ENCODE results near the gene ZBTB5.

ZBTB5 gene

DNA sequence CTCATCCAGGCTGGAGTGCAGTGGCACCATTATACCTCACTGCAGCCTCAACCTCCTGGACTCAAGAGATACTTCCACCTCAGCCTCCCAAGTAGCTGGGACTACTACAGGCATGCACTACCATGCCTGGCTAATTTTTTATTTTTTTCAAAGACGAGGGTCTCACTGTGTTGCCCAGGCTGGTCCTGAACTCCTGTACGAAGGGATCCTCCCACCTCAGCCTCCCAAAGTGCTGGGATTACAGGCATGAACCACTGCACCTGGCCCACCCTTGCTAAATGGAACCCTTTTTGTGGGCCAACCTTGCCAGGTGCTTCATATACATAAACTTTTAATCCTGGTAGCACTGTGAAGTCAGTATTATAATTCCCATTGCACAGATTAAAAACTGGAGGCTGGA, 41.7 kb downstream of the ZBTB5 start:
- no peak for DNase-seq

DNA sequence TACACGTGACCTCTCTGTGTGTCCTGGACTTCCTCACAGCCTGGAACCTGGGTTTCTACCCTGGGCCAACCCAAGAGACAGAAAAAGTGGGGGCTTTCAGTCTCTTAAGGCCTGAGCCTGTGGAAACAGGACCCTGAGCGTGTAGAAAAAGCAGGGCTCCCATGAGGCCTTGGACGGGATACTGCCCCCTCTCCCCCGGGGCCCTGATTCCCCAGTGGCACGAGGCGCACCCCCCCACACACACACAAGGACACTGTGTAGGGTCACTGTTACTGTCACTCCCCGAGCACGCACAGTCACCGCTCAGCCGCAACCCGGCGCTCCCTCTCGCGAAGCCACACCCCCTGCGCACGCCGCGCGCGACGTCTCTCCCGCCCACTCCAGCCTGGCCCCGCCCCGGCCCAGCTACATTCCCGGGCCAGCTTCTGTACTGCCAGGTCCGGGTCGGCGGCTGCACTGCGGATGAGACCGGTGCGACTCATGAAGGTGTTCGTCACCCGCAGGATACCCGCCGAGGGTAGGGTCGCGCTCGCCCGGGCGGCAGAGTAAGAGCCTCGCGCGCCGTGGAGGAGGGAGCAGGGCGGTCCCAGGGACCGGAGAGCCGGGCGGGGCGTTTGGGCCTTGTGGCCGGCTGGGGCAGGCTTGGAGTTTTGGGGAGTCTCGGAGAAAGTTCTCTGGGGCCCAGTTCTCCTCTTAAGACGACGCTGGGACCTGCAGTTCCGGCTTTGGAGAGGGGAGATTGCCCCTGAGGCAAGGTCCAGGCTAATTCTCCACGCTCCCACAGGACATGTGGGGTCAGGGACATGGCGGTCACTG, 42.8 kb downstream of the ZBTB5 start, which contains the start of gene GRHPR:
Gene GRHPR, plus strand, starts transcription at position 408 of the 816 bp plus-strand sequence. Its CDS starts 55 bp downstream, at position 463.
- peak; percentile 81 to 89 for DNase-seq

DNA sequence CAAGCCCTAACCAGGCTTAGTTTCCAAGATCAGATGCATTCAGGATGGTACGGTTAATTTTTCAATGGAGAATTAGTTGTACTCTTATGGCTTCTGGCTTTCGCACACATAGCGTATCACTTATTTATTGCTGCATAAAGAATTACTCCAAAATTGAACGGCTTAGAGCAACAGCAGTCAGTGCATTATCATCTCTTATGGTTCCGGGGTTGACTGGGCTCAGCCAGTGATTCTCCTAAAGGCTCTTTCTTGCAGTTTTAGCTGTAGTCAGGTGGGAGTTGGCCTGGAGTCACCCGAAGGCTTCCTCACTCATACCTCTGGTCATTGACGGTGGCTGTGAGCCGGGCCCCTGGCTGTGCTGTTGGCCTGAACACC, 43.3 kb downstream of the ZBTB5 start:
- no peak for DNase-seq

DNA sequence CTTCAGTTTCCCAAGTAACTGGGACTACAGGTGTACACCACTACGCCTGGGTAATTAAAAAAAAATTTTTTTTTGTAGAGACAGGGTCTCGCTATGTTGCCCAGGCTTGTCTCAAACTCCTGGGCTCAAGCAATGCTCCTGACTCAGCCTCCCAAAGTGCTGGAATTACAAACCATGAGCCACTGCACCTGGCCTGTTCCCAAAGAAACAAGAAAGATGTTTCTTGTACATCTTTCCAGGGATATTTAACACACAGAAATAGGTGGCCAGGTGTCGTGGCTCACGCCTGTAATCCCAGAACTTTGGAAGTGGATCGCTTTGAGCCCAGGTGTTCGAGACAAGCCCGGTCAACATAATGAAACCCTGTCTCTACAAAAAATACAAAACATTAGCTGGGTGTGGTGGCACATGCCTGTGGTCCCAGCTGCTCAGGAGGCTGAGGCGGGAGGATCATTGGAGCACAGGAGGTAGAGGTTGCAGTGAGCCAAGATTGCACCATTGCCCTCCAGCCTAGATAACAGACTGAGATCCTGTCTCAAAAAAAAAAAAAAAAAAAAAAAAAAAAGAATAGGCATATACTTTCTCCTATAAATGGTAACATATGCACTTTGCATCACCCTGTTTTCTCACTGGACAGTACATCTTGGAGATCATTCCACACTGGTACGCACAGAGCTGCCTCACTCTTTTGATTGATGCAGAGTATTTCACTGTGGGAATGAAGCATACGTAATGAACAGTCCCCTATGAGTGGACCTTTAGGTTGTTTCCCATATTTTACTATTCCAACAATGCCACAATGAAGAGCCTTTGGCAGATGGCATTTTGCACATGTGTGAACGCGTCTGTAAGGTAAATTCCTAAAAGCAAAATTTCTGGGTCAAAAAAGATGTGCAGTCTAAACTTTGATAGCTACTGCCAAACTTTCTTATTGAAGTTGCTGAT, 44.7 kb downstream of the ZBTB5 start:
- no peak for DNase-seq

DNA sequence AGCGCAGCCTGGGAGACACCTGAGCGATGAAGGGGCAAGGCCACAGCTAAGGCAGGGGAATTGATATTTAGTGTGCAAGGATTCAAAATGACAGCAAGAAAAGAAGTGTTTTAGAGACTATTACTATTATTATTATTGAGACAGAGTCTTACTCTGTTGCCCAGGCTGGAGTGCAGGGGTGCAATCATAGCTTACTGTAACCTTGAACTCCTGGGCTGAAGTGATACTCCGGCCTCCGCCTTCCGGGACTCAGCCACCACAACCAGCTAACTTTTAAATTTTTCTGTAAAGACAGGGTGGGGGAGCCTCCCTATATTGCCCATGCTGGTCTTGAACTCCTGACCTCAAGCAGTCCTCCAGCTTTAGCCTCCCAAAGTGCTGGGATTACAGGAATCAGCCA, 46.0 kb downstream of the ZBTB5 start:
- no peak for DNase-seq

DNA sequence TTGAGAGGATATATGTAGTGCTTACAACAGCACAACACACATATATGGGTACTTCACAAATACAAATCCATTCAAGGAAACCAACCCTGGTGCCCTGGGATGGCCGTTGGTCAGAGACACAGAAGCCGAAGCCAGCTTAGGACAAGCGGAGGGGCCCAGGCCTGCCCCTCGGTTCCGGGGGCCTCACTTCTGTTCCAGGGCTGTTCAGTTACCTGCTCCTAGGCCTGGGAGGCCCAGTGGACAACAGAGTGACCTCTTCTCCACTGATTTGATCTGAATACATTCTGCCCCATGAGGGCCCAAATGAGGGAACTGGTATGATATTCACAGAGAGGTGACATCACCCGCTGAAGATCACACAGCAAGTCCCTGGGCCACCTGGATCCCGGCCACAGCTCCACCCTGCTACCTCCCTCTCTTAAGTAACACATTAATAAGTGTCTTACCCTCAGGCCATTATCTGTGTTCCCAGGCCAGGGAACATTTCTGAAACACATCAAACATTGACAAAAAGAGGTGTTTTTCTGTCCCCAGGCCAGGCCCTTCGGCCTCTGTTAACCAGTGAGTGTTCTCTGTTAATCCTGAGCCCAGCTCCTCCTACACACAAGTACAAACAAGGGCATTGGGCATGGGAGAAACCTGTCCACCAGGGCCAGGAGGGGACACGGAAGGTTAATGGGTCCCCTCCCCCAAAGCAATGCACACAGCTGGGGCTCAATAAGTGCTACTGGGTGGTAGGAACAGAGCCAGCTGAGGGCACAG, 47.2 kb downstream of the ZBTB5 start:
- DNase-seq = no peak

DNA sequence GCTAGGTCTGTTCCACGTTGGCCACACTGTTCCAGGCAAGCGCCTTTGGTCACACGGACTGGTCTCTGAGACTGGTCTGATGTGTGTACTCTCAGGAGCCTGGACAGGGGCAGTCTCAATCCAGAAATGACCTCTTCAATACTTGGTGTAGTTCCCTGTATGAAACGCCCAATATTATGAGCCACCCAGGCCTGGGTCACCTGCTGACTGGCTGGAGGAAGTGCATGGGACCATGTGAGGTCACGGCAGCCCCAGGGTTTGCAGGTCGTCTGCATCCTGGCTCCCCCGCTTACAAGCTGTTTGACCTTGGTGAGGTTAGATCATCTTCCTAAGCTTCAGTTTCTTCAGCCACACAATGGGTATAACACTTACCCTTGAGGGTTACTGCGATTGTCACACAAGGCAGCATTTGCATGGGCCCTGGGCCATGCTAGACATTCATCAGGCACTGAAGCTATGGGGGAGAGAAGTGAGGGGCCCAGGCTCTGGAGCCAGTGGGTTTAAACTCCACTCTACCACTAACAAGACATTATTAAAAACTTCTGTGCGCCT, 47.9 kb downstream of the ZBTB5 start:
- no peak for DNase-seq

DNA sequence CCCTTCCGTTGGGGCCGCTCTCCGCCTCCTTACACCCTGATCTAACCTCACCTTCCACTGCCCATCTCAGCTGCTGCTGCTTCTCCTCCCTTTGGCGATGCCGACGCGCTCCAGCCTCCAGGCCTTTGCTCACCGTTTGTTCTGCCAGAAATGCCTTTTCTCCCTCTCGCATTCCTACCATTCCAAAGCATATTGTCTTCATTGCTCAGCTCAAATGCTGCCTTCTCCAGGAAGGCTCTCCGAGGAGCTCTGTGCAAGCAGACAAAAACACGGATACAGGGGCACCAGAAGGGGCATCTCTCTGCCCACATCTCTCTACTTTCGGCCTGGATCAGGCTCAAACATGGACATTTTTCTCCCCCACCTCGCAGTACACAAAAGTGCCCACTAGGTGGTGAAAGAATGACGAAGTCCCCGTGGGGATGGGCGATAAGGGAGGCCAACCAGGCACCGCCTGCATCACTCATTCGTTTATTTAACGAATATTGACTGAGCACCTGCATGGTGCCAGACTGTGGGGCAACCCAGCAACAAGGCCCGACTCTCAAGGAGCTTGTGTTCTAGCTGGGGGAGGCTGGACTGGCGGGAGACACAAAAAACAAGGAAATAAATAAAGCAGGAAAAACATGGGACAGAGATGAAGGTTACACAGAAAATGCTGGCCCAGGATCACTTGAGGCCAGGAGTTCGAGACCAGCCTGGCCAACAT, 50.1 kb downstream of the ZBTB5 start:
- DNase-seq = peak; percentile 78 to 79

DNA sequence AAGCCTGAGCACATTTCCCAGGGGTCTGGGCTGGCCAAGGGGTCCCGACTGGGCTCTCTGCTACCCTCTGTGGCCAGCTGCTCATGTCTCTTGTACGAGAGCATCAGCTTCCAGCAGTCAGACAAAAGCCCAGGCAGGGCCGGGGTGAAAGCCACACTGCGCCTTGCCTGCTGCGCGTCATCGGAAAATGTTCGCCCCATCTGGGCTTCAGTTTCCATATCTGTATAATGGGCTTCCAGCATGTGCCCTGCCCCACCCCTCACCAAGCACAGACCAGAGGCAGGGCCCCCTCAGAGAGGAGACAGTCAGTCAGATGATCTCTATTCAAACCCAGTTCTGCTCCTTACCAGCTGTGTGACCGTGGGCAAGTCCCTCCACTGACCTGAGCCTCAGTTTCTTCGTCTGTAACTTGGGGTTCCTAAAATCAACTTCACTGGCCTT, 50.7 kb downstream of the ZBTB5 start:
- DNase-seq = no peak

DNA sequence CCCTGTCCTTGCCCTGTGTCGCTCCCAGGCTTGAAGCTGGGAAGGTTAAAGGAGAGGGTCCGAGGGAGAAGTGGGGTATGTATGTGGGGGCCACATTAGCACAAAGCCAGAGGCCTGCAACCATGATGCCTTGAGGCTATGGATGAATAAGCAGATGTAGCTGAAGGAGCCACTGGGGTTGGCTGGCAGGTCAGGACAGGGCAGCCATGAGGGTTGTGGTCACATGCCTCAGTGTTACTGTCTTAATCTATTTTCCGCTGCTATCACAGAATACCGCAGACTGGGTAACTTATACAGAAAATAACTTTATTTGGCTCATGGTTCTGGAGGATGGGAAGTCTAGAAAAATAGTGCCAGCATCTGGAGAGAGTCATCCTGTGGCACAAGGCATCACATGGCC, 51.9 kb downstream of the ZBTB5 start:
- no peak for DNase-seq

DNA sequence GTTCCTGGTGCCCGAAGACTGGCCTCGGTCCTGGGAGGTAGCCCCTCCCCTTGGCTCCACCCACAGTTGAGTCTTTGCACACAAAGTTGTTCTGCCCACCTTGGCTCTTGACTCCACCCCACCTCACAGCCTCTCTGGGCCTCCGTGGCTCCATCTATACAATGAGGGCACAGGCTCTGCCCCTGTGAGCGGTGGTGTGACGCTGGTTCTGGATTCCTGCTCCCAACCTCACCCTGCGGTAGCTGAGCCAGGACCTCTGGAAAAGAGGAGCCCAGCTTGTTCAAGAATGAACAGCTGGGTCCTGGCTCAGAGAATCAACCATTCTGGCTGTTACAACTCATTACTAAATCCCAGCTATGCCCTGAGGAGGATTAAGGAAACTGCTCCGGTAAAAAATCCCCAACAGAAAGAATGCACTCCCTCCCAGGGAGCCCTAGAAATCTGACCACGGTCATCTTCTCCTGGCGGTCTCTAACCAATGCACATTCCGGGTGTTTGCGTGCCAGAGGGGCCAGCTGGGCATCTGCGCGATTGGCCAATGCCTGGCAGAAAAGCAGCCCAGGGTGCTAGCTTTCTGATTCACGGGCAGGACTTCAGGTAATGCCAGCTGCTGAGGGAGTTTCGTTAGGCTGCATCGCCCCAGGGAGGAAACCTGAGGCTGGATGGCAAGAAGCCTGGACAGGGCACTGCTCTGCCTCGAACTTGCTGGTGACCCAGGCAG, 52.7 kb downstream of the ZBTB5 start:
- DNase-seq = no peak

DNA sequence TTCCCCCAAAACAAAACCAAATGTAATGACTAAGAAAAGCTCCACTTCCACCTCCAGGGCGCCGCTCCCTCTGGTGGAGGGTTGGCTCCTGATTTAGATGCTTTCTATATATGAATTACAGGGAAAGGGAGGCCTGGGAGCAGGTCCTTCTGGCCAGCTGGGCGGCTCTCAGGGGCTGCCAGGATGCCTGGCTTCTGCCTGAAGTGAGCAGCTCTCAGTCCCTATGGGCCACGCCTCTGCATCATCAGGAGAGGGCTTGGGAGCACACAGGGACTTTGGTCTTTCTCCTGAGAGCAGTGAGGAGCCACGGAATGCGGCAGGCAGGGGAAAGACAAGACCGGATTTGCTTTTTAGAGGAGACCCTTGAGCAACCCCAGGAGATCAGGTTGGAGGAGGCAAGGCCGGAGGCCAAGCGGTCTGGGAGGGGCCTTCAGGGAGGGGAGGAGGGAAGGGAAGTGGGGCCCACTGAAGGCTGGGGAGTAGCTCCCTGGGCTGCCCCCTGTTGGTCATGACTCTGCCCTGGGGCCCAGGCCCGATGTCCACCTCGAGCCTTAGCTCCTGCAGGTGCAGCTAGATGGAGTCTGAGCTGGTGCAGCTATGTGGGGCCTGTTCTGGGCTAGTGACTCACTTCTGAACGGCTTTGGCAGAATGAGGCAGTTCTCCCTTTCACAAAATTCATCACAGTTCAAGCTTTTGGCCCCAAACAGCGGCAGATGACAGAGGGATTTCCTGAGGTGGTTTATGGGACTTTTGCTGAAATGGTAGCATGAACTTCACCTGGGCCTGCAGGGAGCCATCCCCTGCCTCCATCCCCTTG, 54.1 kb downstream of the ZBTB5 start:
- DNase-seq = peak; percentile 9 to 38

DNA sequence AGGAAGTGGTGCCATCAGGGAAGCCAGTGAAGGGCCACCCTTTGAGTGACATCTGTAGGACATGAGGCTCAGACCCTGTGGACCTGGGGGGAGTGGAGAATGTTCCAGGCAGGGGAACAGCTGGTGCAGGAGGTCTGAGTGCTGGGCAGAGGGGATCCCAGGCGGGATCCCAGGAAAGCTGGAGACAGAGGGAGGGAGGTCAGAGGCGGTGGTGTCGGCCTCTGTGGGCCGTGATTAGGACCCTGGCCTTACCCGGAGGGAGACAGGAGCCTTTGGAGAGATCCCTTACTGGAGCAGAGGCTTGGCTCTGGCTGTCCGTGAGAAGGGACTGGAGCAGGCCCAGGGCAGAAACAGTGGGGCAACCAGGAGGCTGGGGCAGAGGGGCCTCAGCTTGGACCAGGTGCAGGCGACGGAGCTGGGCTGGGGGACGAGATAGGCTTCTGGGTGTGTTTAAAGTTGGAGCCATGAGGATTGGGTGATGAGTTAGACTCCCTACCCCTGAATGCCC, 54.8 kb downstream of the ZBTB5 start:
- no peak for DNase-seq

DNA sequence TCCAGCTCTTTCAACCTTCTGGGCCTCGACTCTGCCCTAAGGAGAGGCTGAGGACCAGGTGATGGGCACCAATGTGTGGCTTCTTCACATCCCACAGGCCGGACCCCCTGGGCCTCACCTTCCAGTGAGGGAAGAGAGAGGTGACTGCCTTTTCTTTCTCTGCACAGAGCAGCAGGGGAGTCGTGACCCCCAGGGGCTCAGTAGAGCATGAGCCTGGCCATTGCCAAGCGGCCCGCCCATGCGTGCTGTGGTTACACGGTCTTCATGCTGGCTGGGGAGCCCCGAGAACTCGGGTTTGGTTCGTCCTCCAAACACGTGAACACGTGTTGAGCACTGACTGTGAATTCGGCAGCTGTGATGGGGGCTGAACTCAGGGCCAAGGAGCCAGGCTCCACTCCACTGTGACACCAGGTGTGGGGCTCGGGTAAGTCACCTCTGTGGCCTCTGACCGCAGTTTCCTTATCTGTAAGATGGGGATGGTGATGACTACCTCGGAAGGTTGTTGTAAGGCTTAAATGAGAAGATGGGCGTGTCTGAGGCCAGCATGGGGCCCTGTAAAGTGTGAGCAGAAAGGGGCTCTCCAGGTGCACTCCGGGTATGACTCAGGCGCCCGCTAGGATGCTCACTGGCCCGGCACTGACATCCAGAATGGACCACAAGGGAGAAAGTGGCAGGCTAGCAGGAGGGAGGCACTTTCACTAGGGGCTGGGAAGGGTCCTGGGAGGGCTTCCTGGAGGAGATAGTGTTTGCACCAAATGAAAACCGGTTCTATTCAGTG, 56.1 kb downstream of the ZBTB5 start:
- DNase-seq = no peak

DNA sequence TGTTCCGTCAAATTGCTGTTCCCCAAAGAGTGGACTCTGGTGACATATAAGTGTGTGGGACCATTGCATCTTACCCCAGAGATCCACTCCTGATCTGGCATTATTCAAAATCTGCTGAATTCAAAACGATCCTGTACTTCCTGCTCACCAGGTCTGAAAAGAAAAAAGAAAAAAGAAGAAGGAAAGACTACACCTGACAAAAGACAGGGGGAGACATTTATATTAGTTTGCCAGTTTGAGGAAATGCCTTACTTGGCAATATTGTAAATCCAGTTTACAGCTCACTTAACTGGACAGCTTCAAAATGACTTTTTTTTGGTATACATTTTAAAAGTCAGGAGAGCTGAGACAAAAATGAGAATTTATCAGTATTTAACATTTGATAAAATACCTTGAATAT, 57.8 kb downstream of the ZBTB5 start:
- peak; percentile 35 to 48 for DNase-seq

DNA sequence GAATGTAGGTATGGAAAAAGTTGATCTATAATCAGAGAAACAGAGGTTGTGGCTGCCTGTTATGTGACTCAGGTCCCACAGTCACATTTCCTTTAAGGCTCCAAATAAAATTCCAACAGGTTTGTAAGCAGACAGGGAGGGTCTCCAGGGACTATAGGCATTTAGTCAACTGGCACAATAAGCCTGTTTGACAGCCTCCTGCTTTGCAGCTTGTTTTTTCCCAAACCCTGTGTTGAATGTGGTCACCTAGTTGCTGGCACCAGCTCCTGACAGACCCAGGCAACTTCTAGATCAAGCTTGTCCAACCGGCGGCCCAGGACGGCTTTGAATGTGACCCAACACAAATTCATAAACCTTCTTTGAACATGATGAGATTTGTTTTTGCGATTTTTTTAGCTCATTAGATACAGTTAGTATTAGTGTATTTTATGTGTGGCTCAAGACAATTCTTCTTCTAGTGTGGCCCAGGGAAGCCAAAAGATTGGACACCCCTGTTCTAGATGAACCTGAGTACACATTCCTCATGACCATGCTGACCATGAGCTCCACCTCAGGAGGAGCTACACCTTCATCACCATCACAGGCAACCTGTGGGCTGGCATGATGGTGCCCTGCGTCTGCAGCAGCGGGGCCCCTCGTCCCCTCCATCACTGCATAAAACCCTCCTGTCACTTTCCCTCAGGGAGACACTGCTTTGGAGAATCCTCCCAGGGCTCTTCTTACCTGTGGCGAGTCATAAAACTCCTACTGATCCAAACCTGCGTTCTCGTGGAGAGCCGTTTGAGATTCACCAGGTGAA, 58.4 kb downstream of the ZBTB5 start:
- DNase-seq = no peak

DNA sequence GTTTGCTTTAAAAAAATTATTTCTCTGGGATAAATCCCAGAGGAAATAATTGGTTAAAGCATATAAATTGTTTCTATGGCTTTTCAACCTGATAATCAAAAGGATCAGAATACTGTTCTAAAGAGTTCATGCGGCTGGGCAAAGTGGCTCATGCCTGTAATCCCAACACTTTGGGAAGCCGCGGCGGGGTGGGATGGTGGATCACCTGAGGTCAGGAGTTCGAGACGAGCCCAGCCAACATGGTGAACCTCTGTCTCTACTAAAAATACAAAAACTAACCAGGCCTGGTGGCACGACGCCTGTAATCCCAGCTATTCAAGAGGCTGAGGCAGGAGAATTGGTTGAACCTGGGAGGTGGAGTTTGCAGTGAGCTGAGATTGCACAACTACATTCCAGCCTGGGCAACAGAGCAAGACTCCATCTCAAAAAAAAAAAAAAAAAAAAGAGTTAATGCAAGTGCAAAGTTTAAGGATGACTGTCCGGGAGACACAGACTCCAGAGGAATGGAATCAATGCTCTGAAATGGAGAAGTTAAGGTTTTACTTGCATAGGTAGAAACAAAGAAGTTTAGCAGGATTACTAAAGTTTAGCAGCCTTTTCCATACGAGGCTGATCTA, 59.4 kb downstream of the ZBTB5 start:
- DNase-seq = no peak

DNA sequence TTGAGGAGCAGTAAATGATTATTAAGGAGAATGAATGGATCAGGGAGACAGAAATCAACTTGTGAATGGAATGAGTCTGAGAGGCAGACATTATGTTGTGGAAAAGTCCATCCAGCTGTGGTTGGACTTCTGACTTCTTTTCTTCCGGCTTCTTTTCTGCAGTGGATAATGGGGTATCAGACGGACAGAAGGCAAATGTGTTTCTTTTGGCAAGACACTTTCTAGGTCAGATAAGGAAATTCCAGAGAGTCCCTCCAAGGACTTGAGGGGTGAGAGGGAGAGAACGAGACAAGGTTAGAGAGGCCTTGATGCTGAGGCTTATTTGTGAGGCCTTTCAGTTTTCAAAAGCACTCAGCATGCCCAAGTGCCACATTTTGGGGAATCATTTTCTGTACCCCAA, 59.9 kb downstream of the ZBTB5 start:
- DNase-seq = no peak

All from Kasumi-1 (cell line).